Ammon's horn (tissue), 1 donor: ENCODE measurements around the gene RPTOR.
A peak's percentile ranks its signal among the peaks of the same experiment; 100 is the strongest.

Source experiments
- DNase-seq: peaks from one replicate; pipeline ENCODE4 v3.0.0-alpha.2; 2016; ENCODE audit warnings: low spot score

RPTOR gene

DNA sequence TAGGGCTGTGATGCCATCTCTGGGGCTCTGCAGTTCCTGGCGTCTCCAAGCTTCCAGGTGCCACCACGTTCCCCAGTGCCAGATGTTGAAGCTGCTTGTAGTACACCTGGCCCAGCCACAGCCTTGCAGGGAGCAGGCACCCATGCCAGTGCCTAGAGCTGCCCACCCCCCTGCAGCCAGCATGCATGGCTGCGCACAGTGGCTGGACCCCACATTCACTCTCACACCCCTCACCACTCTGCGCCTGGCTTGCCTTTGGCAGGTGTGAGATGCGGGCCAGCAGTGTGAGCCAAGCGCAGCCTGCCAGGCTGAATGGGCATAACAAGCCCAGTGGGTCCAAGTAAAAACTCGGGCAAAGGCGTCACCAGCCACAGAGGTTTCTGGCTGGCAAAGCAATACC is 371.6 kb downstream of the RPTOR start:
- no peak for DNase-seq

DNA sequence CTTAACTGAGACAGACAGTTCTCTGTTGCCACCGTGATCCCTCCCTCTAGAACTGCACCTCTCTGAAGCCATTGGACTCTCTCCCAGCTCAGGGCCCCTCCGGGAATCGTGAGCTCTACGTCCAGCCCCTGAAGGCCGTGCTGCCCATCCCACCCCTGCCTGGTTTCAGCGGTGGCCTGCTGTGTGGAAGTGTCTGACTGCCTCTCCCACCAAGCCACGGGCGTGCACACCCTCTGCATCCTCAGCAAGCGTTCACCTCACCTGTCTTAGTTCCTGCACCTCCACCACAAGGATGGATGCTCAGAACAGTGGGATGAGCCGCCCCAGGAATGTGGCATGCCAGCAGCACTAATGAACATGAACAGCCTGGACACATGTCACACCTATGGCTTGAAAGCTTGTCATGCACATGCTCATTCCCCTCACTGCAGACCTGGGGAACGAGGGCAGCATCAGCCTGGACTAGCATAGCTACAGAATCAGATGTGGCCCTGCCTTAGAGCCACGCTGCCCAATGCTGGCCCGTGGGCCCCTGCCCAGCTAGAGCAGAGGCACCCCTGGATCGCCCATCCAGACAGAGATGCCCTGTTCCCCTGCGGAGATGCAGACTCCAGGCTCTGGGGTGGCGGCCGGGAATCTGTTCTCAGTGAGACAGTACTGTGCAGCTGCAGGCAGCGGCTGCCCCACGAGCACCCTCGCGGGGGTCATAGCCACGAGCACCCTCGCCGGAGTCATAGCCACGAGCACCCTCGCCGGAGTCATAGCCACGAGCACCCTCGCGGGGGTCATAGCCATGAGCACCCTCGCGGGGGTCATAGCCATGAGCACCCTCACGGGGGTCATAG is 373.3 kb downstream of the RPTOR start:
- DNase-seq, result no peak

DNA sequence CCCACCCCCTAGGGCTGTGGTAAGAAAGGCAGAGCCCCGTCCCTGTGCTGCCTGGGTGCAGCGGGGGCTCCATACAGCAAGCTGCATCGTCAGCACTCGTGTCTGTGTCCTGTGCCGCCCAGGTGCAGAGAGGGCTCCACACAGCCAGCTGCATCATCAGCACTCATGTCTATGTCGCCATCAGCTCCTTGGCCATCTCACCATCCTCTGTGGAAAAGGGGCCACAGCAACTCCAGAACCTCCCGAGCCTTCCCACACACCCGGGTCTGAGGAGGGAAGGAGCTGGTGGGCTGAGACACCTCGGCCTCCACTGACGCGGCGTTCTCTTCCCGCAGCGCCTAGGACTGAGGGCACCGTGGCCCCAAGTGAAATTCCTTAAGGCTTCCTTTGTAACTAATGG is 374.1 kb downstream of the RPTOR start:
- DNase-seq, result no peak

DNA sequence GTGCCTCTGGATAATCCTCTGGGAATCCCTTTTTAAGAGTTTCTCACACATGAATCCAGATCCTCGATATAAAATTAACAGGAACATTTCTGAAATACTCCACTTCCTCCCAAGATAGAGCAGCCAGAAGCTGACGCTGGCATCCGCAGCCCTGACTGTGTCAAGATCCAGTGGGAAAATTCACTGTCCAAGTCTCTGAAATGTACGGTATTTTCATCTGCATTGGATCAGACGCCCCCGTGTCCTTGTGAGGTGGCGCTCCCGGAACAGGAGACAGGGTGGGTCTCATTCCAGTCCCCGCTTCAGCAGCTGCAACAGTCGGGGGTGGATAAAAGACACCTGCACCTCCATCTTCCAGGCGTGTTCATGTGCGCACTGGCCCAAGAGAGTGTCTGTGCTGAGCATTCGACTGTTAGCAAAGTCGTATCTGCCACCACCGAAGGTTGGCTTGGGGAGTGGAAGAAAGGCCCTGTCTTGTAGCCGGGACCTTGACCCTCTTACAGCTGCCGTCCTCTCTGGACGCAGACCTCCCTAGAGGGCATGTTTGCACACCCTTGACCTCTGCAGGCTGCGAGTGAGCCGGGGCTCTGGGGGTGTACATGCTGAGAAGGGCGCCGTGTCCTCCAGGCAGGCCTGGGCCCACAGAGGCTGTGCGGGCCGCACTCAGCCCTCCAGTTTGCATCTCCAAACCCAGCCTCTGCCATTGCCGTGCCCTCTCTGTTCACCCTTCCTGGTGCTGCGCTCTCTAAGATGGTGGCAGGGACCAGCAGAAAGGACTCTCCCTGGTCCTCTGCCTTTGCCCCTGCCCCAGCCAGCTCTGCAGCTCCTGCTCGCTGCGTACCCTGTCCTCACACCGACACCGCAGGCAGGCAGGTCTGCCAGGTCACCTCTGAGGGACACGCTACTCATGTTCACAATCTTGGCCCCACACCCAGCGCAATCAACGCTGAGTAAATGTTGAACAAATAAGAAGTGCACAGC is 375.0 kb downstream of the RPTOR start:
- DNase-seq, result no peak

DNA sequence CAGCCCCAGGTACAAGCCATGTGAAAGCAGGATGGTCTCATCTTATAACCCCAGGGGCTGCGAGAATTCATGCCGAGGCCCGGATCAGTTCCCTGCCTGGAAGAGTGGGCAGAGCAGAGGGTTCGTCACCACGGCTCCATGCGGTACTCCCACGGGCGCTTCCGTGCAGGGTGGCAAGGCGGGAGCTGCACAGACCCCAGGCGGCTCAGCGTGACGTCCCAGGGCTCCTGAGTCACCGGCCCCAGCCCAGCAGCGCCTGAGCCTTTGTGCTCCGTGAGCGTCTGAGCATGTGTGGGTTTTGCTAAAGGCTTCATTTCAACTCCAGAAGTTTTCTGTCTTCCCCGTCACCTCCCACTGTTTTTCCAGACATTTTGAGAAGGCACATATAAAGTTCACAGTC is 375.8 kb downstream of the RPTOR start:
- no peak for DNase-seq

DNA sequence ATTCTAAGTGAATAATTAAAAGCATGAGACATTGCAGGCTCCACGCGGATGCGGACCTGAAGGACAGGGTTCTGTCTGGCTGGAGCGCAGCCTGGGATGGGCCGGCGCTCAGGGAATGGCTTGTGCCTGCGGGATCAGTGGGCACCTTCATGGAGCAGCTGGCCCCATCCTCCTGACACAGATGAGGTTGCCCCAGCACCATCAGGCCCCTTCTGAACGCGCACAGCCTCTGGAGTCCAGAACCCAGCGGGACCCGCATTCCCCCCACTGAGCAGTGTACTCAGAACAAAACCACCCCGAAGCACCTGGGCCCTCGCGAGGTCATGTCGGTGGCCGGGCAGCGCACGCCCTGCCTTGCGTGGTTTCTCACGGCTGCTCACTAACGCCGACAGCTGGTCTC is 376.5 kb downstream of the RPTOR start:
- no peak for DNase-seq

DNA sequence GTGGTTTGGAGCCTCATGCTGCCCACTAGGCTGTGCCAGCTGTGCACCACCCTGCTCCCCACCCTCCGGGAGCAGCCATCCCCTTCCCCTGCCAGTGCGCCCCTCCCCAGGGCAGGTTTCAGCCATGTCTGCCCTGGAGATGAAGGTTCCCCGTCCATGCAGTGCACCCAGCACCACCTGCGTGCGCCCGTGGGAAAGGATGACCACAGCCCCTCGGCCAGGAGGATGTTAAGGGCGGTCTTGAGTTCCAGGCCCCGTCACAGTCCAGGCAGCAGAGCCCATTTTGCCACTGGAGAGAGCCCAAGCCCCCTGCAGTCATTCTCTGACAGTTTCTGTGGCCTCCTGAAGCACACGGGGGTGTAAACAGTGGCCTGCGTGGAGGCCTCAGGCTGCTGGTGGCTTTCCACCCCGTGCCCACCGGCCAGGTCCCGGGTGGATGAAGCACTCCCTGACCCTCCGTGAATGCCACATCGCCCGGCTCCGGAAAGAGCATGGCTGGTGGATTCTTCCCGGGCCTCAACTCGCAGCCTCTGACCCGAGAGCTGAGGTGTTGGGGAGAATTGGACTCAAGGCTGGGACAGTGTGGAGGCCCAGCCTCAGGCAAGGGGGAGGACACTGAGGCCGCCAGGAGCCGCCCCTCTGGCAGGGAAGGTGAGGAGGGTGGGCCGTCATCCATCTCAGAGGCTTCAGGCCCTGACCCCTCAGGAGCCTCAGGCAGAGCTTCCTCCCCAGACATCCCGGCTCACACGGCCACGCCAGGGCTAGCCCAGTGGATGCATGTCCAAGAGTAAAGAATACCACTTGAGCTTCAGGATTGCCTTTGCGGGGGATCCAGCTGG is 377.3 kb downstream of the RPTOR start:
- DNase-seq, result no peak

DNA sequence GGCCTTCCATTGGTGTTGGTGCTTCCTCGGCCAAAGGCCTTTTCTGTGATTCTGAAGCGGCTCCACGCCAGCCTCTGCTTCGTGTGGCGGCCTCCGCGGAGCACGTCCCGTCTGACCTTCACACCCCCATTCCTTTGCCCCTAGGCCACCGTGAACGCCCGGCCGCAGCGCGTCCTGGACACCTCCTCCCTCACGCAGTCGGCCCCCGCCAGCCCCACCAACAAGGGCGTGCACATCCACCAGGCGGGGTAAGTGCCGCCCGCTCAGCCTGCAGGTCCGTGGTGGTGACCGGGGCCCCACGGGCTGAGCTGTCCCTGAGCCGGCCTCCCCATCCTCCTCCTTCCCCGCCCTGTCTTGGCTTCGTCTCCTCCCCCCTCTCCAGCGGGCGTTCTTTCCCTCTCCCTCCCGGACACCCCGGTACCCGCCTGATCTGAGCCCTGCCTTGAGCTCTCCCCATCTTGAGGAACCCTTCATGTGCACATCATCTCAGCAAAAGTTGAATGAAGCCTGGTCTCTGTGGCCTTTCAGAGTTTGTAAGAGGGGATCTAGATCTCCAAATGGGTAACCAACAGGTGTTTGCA is 378.0 kb downstream of the RPTOR start:
- DNase-seq, result no peak

DNA sequence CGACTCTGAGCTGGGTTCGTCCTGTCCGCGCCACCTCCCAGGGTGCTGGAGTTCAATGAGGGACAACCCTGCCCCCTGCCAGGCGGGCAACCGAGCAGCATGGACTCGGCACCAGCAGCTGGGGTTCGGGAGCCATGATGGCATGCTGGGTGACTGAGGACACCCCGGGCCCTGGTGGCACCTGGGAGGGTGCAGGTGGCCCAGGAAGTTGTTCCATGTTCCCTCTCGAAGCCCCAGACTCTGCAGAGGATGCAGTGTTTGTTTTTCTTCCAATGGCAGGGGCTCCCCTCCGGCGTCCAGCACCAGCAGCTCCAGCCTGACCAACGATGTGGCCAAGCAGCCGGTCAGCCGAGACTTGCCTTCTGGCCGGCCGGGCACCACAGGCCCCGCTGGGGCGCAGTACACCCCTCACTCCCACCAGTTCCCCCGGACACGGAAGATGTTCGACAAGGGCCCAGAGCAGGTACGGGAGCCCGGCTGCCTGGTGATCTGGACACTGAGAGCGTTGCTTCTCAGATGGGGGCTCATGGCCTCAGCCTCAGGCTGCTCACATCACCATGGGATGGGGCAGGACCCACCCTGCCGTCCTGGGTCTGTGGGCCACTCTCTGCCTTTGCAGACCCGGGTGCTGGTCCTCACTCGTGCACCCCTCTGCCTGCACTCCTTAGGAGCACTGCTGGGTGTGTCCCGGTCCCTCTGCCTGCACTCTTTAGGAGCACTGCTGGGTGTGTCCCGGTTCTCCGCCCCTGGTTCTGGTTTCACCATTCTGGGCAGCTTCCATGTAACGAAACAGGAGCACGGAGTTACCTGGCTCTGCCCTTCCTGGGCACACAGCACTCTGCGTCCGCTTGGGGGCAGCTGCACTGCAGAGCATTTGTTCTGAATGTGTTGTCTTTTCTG is 378.8 kb downstream of the RPTOR start:
- DNase-seq, result no peak

DNA sequence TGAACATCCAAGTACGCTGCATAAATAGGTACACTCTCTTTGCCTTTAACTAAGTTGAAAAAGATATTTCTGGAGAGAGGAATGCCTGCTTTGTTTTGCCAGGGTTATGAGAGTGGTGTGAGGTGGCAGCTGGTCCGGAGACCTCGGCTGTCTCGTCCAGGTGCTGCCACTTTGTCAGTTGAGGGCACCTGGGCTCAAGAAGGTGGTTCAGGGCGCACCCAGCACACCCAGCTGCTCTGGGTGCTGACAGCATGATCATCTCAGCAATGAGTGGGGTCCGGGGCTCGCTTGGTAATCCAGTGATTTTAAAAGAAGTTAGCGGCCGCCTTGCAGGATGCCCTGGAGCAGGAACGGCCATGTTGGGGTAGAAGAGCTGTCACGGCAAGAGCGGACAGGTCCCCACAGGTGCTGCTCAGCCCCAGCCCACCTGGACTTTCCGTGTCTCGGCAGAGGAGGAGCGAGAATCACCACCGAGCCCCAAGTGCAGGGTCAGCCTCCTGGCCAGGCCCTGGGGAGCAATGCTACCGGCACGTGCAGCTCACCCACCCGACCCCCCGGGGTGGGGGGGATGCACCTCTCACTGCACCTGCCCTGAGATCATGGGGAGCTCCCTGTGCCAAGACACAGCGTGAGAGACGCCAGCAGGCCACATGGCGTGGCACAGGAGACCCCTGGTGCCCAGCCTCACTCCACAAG is 379.6 kb downstream of the RPTOR start:
- no peak for DNase-seq

DNA sequence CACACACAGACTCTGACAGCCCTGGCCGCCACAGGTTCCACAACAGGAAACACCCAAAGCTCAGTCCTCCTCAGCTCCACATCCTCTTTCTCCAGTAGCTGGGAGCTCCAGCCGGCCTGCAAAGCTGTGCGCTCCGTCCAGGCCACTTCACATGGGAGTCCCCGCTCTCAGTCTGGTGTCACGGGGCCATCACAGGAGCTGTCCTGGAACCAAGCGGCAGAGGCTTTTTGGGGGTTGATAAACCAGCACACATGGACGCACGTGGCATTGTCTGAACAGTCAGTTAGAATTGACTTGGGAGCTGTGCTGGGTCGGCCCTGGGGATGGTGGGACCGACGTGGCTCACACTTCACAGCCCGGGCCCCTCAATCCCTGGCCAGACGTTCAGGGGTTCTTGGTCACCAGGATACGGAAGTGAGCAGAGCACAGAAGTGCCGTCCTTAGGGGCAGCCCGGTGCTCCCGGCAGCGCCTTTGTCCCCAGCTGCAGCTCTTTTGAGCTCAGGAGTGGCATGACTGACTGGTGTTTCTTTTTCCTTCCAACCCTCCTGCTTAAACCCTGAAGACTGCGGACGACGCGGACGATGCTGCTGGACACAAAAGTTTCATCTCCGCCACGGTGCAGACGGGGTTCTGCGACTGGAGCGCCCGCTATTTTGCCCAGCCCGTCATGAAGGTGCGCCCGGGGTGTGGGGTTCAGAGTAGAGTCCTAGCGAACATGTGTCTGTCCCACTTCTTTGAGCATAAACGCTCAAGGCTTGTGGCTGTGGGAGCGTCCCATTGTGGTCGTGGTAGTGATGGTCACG is 380.4 kb downstream of the RPTOR start:
- no peak for DNase-seq

DNA sequence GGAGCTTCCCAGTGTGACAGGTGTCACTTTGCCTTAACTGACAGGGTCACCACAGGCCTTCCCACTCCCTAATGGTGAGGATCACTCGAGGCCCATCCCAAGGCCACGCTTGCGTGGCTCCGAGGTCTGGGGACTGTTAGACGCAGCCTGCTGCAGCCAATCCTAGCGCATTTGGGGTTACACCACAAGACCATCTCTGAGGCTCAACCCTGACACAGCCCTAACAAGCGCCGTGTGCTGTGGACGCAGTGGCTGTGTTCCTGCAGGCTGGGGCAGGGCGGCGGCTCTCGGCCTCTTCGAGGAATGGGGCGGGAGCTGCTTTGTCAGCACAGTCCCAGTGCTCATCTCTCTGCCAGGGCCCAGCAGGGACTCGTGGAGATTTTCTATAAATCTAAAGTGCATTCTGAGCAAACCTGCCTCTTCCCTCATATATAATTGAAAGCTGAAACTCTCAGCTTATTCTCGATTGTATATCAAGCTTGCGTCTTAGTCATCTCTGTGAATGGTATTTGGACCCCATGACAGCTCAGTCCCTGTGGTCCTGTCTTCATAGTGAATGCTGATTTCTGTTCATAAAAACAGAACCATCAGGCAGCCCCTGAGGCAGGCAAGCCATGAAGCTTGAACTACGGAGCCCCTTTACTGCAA is 381.2 kb downstream of the RPTOR start:
- no peak for DNase-seq

DNA sequence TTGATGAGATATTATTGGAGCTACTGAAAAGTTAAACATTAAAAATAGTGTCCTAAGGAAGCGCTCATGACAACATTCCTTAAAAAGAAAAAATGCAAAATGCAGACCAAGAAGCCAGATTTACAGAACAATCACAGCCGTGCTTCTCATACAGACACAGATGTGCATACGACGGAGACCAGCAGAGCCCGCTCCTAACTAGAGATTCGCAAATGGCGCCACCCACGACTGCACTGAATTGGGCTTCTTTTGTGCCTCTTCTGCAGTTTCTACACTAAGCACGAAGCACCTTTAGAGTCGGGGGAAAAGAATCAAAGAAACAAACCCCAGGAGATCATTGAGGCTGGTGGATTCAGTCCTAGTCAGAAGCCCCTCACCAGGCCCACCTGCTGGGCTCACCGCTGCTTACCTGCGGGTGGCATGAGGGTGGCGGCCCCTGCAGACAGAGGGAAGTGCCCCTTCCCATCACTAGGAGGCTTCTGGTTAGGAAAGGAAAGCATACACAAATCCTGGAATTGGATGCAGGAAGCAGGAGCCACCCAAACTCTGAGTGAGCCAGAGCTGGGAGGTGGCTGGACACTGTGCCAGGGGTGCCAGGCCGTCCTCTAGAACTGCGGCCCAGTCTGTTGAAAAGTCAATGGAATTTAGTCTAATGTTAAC is 382.1 kb downstream of the RPTOR start:
- DNase-seq, result no peak

DNA sequence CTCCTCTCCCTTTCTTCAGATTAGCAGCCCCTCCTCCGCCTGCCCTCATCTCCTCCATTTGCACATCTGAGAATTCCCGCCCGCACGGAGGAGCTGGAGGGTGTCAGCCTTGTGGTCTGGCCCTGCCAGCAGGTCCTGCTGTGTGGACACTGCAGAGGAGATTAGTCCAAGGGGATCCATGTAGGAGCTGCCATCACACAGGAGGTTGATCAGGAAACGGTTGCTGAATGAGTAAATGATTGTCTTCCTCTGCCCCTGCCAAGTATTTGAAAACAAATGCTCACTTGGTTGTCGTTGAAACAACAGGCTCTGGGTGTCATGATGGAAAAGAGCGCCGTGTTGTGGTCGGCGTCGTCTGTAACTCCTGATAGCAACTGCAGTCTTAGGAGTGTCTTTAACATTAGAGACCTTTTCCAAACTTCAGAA is 383.2 kb downstream of the RPTOR start:
- peak; percentile 35 for DNase-seq

DNA sequence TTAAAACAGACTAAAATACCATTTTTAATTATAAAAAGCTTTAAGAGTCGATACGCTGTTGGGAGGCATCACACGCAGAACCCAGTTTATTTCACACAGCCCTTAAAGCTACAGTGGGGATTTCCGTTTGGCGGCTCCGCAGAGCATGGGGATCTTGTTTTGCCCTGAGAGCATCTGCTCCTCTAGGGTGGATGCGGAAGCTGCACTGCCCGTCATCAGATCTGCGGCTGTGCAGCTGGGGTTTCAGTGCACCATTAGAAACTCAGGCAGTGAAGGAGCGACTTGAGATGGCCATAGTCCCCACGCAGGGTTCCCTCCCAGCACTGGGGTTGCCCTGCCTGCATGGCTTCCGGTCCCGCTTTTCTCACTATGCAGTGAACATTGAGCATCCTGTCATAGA is 384.8 kb downstream of the RPTOR start:
- no peak for DNase-seq

DNA sequence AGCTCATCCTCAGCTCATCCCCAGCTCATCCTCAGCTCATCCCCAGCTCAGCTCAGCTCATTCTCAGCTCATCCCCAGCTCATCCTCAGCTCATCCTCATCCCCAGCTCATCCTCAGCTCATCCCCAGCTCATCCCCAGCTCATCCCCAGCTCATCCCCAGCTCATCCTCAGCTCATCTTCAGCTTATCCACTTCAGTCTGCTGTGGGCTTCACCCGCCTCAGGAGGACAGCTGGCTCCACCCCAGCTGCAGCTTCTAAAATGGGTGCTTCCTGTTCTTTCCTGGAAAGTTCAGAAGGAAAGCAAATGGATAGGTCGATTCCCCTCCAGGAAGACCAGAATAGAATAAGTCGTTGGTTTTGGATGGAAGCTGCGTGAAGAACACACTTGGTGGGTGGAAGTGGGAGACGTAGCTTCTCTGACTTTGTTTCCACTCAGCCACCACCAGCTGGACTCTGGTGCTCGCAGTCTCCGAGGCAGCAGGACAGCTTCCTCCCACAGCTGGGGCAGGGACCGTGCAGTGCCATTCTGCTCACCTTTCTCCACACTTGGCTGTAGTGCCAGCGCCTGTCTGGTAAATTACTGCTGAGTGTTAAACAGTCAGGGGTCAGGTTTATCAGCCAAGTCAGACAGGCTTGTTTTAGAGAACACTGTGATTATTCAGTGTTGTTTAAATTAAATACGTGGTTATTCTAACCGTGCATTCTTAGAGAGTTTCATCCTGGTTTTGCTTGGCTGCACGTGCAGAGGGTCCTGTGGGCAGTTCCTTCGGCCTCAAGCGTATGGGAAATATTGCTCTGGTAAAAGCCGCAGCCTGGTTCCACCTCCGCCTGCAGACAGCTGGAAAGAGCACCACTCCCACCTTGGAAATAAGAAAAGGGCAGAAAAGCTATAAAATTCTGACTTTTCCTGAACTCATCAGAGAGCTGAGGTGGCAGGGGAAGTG is 386.0 kb downstream of the RPTOR start:
- no peak for DNase-seq
